GM18867 (cell line): ENCODE data around the gene EVC2.
A peak's percentile ranks its signal among the peaks of the same experiment; 100 is the strongest.

Experiments
- ATAC-seq: cut with Tn5 transposase; IDR thresholded peaks from one replicate; pipeline ENCODE4 v1.9.1; 2021; ENCODE audit warnings: mild to moderate bottlenecking, moderate library complexity; ENCODE audit not compliant: unreplicated experiment

EVC2 gene

GRCh38 chr4:5712517-5712916, 4.2 kb upstream of the EVC2 start:
- peak; percentile 52 for ATAC-seq

- ATAC-seq = no peak
Observed at GRCh38 chr4:5711479-5712184, 3.3 kb upstream of the EVC2 start.

DNA sequence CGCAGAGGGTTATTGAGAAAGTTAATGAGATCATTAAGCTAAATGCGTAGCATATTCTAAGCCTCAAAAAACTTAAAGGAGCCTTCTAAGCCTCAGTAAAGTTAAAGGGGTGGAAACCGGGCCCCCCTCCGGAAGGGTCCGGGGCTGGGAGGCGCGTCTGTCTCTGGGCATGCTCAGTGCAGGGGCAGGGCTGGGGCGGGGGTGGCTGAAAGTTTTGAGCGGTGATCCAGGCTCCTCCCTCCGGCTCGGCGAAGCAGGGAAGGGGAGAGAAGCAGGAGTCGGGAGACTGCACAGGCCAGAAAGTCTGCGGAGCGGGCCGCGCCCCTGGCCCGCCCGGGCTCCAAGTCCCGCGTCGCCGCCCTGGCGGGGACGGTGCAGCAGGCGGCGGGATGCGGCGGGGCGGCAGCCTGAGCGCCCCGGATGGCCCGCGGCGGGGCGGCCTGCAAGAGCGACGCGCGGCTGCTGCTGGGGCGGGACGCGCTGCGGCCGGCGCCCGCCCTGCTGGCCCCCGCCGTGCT, 2.7 kb upstream of the EVC2 start, which contains the start of gene EVC:
TSS of gene EVC (plus strand) at position 241 of the 518 bp plus-strand sequence. CDS start at position 421, 180 bp downstream.
- no peak for ATAC-seq

- ATAC-seq = no peak
Observed at GRCh38 chr4:5710065-5710960, 2.0 kb upstream of the EVC2 start.

- ATAC-seq = no peak
Observed at GRCh38 chr4:5709207-5709575, 832 bp upstream of the EVC2 start.

DNA sequence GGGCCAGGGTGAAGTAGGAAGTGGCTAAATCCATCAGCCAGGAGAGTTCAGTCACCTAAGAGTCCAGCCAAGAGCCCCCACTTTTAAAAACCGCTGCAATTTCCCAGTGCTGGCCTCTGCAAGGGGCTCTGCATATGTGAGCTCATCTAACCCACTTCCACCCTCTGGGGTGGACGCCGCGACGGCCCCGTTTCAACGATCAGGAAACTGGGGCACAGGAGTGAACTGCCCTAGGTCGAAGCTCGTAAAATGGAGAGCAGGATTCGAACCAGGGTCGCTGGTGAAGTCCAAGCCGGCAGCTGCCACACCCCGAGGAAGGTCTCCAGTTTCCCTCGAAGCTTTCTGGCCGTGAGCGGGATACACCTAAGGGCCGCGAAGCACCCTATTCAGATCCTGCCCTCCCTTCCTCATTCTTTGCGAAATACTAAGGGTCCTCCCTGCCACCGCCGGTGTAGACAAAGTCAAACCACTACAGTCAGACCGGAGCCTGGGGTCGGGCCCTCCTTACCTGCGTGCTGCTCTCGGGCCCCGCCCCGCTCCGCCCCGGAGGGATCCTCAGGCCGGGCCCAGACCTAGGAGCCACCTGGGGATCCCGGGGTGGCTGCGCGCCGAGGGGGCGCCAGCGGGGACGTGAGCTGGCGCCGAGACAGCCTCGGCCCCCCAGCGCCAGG, 446 bp downstream of the EVC2 start:
- peak; percentile 30 for ATAC-seq

GRCh38 chr4:5707366-5707765, 993 bp downstream of the EVC2 start:
- no peak for ATAC-seq

- ATAC-seq = no peak
Observed at GRCh38 chr4:5706486-5707290, 1.7 kb downstream of the EVC2 start.

GRCh38 chr4:5705647-5706320, 2.6 kb downstream of the EVC2 start:
- ATAC-seq = no peak

- ATAC-seq = no peak
Observed at GRCh38 chr4:5704276-5704675, 4.1 kb downstream of the EVC2 start.

GRCh38 chr4:5703831-5704230, 4.5 kb downstream of the EVC2 start:
- ATAC-seq = no peak

- no peak for ATAC-seq
Observed at GRCh38 chr4:5701971-5702370, 6.4 kb downstream of the EVC2 start.

DNA sequence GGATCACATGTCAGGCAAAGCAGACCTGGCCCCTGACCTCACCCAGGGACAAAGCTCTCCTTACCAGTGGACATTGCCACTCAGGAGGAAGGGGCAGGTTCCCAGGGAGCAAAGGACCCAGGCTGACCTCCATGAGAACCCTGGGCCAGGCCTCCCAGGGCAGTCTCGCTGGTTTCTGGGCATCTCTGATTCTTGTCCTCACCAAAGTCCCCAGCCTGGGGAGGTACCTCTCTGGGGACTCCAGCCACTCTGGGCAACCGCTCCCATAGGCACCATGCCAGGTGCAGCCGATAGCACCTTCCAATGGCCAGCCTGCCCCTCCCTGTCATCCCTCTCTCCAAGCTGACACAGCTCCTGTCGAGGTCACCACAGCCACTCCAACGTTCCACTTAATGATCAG, 7.9 kb downstream of the EVC2 start:
- no peak for ATAC-seq

DNA sequence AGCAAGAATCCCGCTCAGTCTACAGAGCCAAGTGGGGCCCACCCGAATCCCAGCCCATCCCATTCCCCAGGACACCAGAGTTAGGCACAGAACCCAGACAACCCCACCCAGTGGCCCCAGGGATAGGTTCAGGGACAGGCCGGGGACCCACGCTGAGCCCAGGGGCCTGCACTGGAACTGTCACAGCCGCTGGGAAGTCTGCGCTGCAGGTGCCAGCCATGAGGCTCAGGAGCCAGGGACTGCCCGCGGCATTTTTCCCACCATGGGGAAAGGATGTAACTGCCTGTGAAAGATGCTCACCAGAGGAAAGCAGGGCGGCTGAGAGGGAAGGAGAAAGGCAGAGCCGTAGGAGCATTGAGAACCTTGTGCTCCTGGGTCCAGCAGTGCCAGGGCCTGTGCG, 12.0 kb downstream of the EVC2 start:
- ATAC-seq = no peak

DNA sequence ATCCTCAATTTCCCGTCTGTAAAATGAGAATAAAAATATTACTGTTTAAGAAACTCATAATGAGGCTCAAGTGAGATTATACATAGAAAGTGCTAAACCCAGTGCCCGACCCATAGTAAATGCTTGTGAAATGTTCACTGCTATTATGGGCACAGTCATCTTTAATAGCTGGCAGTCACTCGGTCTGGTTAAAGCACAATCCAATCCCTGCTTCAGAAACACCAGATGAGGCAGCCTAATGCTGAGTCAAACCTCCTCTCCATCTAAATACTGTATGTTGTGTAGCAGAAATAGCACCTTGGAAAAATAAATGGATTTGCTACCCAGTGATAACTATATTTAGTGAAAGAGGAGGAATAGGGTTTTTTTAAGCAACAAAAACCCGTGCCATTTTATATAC, 14.5 kb downstream of the EVC2 start:
- ATAC-seq = no peak

- ATAC-seq = no peak
Observed at GRCh38 chr4:5691491-5692132, 16.7 kb downstream of the EVC2 start.

GRCh38 chr4:5689065-5689464, 19.3 kb downstream of the EVC2 start:
- ATAC-seq = no peak

DNA sequence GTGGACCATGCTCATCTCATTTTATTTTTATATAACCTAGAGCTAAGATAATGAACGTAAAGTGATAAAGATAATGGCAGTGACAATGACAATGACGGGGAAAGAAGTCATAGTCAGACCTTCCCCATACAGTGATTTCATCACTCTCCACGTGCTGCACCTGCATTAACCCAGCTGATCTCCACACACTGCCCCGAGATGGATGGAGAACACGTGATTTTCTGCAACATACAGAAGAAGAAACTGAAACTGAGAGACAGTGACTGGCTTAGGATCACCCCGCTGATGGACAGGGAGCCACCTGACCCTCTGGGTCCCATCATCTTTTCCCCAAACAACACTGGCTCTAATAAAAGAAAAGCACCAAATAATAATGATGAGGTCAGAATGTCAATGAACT, 22.0 kb downstream of the EVC2 start:
- ATAC-seq = no peak

DNA sequence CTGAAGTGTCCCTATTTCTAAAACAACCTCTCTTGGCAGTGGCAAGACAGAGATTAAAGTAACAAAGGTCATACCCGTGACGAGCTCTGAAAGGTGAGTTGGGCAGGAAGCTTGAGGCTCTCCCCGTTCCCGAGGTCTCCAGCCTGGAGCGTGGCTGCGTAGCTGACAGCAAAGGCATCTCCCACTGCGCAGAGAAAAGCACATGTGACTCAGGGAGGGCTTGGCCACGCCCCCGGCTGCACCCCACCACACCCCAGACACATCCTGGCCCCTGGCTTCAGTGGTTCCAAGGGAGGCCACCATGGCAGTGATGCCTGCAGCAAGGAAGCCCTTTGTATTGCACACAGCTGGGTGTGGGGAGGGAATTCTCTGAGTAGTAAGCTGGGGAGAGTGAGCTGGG, 23.1 kb downstream of the EVC2 start:
- ATAC-seq = no peak

- ATAC-seq = no peak
Observed at GRCh38 chr4:5683566-5683965, 24.8 kb downstream of the EVC2 start.
